Measurements from ENCODE around the gene NFKBIE.

DNA sequence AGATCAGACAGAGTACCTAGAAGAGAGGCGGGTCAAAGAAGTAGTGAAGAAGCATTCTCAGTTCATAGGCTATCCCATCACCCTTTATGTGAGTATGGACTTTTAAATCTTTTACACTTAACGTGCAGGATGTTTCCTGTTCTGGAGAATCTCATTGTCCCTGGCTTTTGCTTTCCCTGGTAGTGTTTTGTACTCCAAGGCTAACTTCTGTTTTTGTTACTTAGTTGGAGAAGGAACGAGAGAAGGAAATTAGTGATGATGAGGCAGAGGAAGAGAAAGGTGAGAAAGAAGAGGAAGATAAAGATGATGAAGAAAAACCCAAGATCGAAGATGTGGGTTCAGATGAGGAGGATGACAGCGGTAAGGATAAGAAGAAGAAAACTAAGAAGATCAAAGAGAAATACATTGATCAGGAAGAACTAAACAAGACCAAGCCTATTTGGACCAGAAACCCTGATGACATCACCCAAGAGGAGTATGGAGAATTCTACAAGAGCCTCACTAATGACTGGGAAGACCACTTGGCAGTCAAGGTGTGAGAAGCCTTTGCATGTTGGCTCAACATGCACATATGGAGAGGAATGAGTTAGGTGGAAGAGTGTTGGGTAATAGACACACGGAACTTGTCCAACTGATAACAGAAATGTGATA lies 15.2 kb downstream of the NFKBIE start:
- no peak for TF ChIP-seq EZH2 (IDR thresholded peaks at IDR 0.05; ENCODE audit: low read depth, unreplicated experiment)
- no peak for TF ChIP-seq CTCF (conservative IDR thresholded peaks at IDR 0.05; ENCODE audit: low read depth in 2 of 2)
- TF ChIP-seq POLR2AphosphoS5 (IDR thresholded peaks at IDR 0.05; ENCODE audit: low read depth), result peak; percentile 26
- no peak for TF ChIP-seq NANOG (IDR thresholded peaks at IDR 0.05; ENCODE audit: borderline replicate concordance)
- TF ChIP-seq REST (IDR thresholded peaks at IDR 0.05; ENCODE audit: unreplicated experiment), result no peak
- TF ChIP-seq EZH2phosphoT487 (IDR thresholded peaks at IDR 0.05; ENCODE audit: unreplicated experiment), result no peak
- no peak for TF ChIP-seq CREB1 (CRISPR knock-in tag; IDR thresholded peaks at IDR 0.05; ENCODE audit: low read depth)
- TF ChIP-seq STAT1 (IDR thresholded peaks at IDR 0.05; ENCODE audit: unreplicated experiment), result no peak

Measured in GM23338 (cell line).